Heart right ventricle (tissue), 16 donors: ENCODE data around the gene AXIN1. TPM values are rescaled to one million over a fixed set of nuclear protein-coding genes. Genes with fewer than 3 reads are reported as not detected.

Experiments used
- ATAC-seq, 8 donors: fragments of 200-7000 bp; cut with Tn5 transposase; one replicate each; pipeline ENCODE4 v1.9.1; 2020; ENCODE audit warnings: mild to moderate bottlenecking in 8 of 8, moderate library complexity in 8 of 8, moderate number of reproducible peaks in 1 of 8
- DNase-seq, 2 donors: peaks; one replicate each; pipeline ENCODE4 v3.0.0-alpha.2; 2020
- H3K27ac ChIP-seq, 10 donors: fragments of 200-600 bp; sonication (generic) in 2 of 10; one replicate each; pipeline versions ENCODE4 v1.5.0 to v1.8.0; 2020 to 2022; ENCODE audit warnings: mild to moderate bottlenecking in 3 of 10
- H3K27me3 ChIP-seq, 7 donors: fragments of 200-600 bp; one replicate each; pipeline ENCODE4 v1.8.0; 2021 to 2022; ENCODE audit warnings: mild to moderate bottlenecking in 2 of 7
- H3K36me3 ChIP-seq, 9 donors: fragments of 200-600 bp; sonication (generic) in 1 of 9; one replicate each; pipeline versions ENCODE4 v1.5.0 to v1.8.0; 2020 to 2022; ENCODE audit warnings: mild to moderate bottlenecking in 2 of 9
- H3K4me1 ChIP-seq, 9 donors: fragments of 200-600 bp; sonication (generic) in 1 of 9; one replicate each; pipeline versions ENCODE4 v1.5.0 to v1.8.0; 2020 to 2022; ENCODE audit warnings: mild to moderate bottlenecking in 4 of 9
- H3K4me3 ChIP-seq, 10 donors: fragments of 200-600 bp; sonication (generic) in 2 of 10; one replicate each; pipeline versions ENCODE4 v1.5.0 to v1.8.0; 2020 to 2022; ENCODE audit warnings: mild to moderate bottlenecking in 7 of 10, moderate library complexity in 2 of 10
- H3K9me3 ChIP-seq, 11 donors: fragments of 200-600 bp in 10 of 11; sonication (generic) in 2 of 11; one replicate each; pipeline versions ENCODE4 v1.5.0 to v1.8.0; 2013 to 2022; ENCODE audit warnings: mild to moderate bottlenecking in 2 of 11, control low read depth in 1 of 11, moderate library complexity in 1 of 11
- CTCF ChIP-seq, 9 donors: fragments of 200-600 bp; sonication (generic) in 2 of 9; IDR thresholded peaks; one replicate each; pipeline versions ENCODE4 v1.5.0 to v1.8.0; 2021 to 2022; ENCODE audit warnings: antibody characterized with exemption in 9 of 9, mild to moderate bottlenecking in 5 of 9, moderate library complexity in 1 of 9
- WGBS, 2 donors: extraction: QIAGEN DNeasy Blood & Tissue Kit; methylation state at CpG; one replicate each; pipeline ENCODE4 v1.1.7; 2013; ENCODE audit warnings: inconsistent platforms in 1 of 2; 5-methylcytosine and 5-hydroxymethylcytosine counted together
- intact Hi-C, 10 donors: fragments of 100-400 bp; cut with DNase I; formaldehyde crosslinking; loops; one replicate each; pipeline versions ENCODE4 v1.11.1 to v1.14.2; 2022
- polyA plus RNA-seq, 2 donors: library from polyadenylated mRNA; stranded (reverse); fragments of 200-250 nt; gene quantifications; one replicate each; pipeline ENCODE4 v1.2.3, GENCODE V29; 2013
- total RNA-seq, 10 donors: library from RNA; stranded (reverse); fragmentation: NEBNext Ultra II Directional in 3 of 10; extraction: Animal tissue kit (Norgen Biotek cat#: 25700) in 3 of 10; gene quantifications; one replicate each; pipeline versions ENCODE4 v1.2.1 to v1.2.4, GENCODE V29; 2021 to 2023
- donor health status: Arrhythmogenic right ventricular cardiomyopathy.
- donor health status: ischemic (EF 13 %, LVEDD 7.1; RV severe dilation, severe dysfunction).
- donor health status: healthy with polysubstance abuse.
- donor health status: DM: no; HTN: yes; CAD: no.
- donor health status: DM: no; HTN: no; CAD: no.
- donor health status: ischemic (EF 25% LVEDD 6.9; RV normal size, moderate dysfunction).
- donor health status: ischemic (EF 25% LVEDD 5.7; RV mildly dilated, moderate dysfunction).
- donor health status: healthy.
- donor health status: DM: yes; HTN: yes; CAD: no.
- donor health status: Ischemic cardiomyopathy.
- donor health status: ischemic (EF 35%, LVEDD 5.7; RV mildly dilated, moderate dysfunction).
- donor health status: nonischemic (EF 11% LVEDD 7.7; RV severe dilation, severe dysfunction).
- donor health status: DM: yes; HTN: yes; CAD: no.
- donor health status: PGD.
- donor health status: ischemic (EF 29% LVEDD 5.4; RV normal size, mild dysfunction).
- donor health status: nonischemic (EF 23%, LVEDD 6.1; RV moderate dilation, normal function).

Gene AXIN1
- total and polyA plus RNA-seq, 12 donors, result 7.7 to 16.1 (median 9.5) TPM

- Histone ChIP-seq H3K4me3 (no peak overlapping the region), H3K36me3 (peaks cover 0 to 11% (median 0%) of the 10 kb centered on the region in 9 donors), H3K27ac (peak overlapping the region in 6 of 10 donors; percentile 20 to 65 (median 45)), H3K27me3 (no peaks in the 10 kb centered on the region), H3K9me3 (no peaks in the 10 kb centered on the region), H3K4me1 (peaks cover 3 to 52% (median 32%) of the 10 kb centered on the region in 9 donors)
- TF ChIP-seq CTCF (IDR thresholded peaks at IDR 0.05), result no peak
- peak in 1 of 8 donors; percentile 54 for ATAC-seq
- DNase-seq, result no peak
- intact Hi-C loops, result loop anchor here in 1 of 10 donors (5.0 kb wide), 1 partner anchor 109 kb away; the partner anchor contains the start of gene AXIN1
- 67 to 79% methylated on average over 4 of the region's 4 CpGs for WGBS, 2 donors
These were observed 109.2 kb downstream of the AXIN1 start for GRCh38 chr16:243348-243747.

GRCh38 chr16:242281-242680 is 110.2 kb downstream of the AXIN1 start:
- H3K36me3 ChIP-seq, result peaks cover 0 to 11% (median 0%) of the 10 kb centered on the region in 9 donors
- H3K27ac ChIP-seq, result peak overlapping the region in 9 of 10 donors; percentile 12 to 78 (median 47)
- no peaks in the 10 kb centered on the region for H3K27me3 ChIP-seq
- no peak for DNase-seq
- 84 to 91% methylated on average over 10 of the region's 10 CpGs for WGBS, 2 donors
- TF ChIP-seq CTCF (IDR thresholded peaks at IDR 0.05), result no peak
- intact Hi-C loops, result loop anchor here in 1 of 10 donors (5.0 kb wide), 1 partner anchor 110 kb away; the partner anchor contains the start of gene AXIN1
- peaks cover 3 to 52% (median 32%) of the 10 kb centered on the region in 9 donors for H3K4me1 ChIP-seq
- no peaks in the 10 kb centered on the region for H3K9me3 ChIP-seq
- no peak overlapping the region for H3K4me3 ChIP-seq
- ATAC-seq, result no peak

GRCh38 chr16:240559-240958 is 112.0 kb downstream of the AXIN1 start:
- H3K27ac ChIP-seq, result peak overlapping the region in 7 of 10 donors; percentile 6 to 78 (median 56)
- ATAC-seq, result no peak
- peaks cover 3 to 60% (median 38%) of the 10 kb centered on the region in 9 donors for H3K4me1 ChIP-seq
- no peak for TF ChIP-seq CTCF (IDR thresholded peaks at IDR 0.05)
- 92 to 95% methylated on average over 8 of the region's 8 CpGs for WGBS, 2 donors
- no peak overlapping the region for H3K4me3 ChIP-seq
- peaks cover 0 to 11% (median 0%) of the 10 kb centered on the region in 9 donors for H3K36me3 ChIP-seq
- H3K27me3 ChIP-seq, result no peaks in the 10 kb centered on the region
- DNase-seq, result no peak
- intact Hi-C loops, result loop anchor here in 1 of 10 donors (5.0 kb wide), 1 partner anchor 112 kb away; the partner anchor contains the start of gene AXIN1
- no peaks in the 10 kb centered on the region for H3K9me3 ChIP-seq

GRCh38 chr16:239948-240277 is 112.6 kb downstream of the AXIN1 start:
- DNase-seq, result no peak
- peaks cover 3 to 65% (median 42%) of the 10 kb centered on the region in 9 donors for H3K4me1 ChIP-seq

More at GRCh38 chr16:239948-240277, 112.6 kb downstream of the AXIN1 start:
- intact Hi-C loops, result loop anchor here in 3 of 10 donors (5.0 to 10.0 kb wide), 2 partner anchors 112 to 115 kb away; partner anchors contain the start of gene AXIN1 (in 3 of the 3)
- no peak for TF ChIP-seq CTCF (IDR thresholded peaks at IDR 0.05)
- Histone ChIP-seq H3K4me3 (no peak overlapping the region), H3K27ac (peak overlapping the region in 8 of 10 donors; percentile 17 to 78 (median 48)), H3K36me3 (peaks cover 0 to 11% (median 0%) of the 10 kb centered on the region in 9 donors), H3K27me3 (no peaks in the 10 kb centered on the region), H3K9me3 (no peaks in the 10 kb centered on the region)
- peak in 1 of 8 donors; percentile 27 for ATAC-seq
- WGBS, 2 donors, result 67 to 74% methylated on average over 3 of the region's 3 CpGs

Other genes with a start within 250 kb of the AXIN1 start
- gene NPRL3, start 214.1 kb downstream of the AXIN1 start, total RNA-seq, result 10 to 100 TPM; 19.0 to 28.8 (median 22.3) TPM
- gene NPRL3, start 214.1 kb downstream of the AXIN1 start, polyA plus RNA-seq, result 10 to 100 TPM; 16.2 to 19.6 TPM
- gene HBZ, start 200.1 kb downstream of the AXIN1 start, total RNA-seq, result not detected
- under 1 TPM in 1 of 2 donors, not detected in 1; 0.14 TPM for gene HBZ, start 200.1 kb downstream of the AXIN1 start, polyA plus RNA-seq
- gene HBM, start 186.7 kb downstream of the AXIN1 start, total RNA-seq, result under 1 TPM in 2 of 10 donors, not detected in 8; 0.56 to 0.61 TPM
- not detected for gene HBM, start 186.7 kb downstream of the AXIN1 start, polyA plus RNA-seq
- gene HBA2, start 179.8 kb downstream of the AXIN1 start, total RNA-seq, result 1,000 to 10,000 TPM in 1 of 10 donors, 100 to 1,000 TPM in 5, 10 to 100 TPM in 4; 78.7 to 1,146 (median 107) TPM
- 10 to 100 TPM in 1 of 2 donors, 1 to 10 TPM in 1; 2.9 to 84.6 TPM for gene HBA2, start 179.8 kb downstream of the AXIN1 start, polyA plus RNA-seq
- 1,000 to 10,000 TPM in 1 of 10 donors, 100 to 1,000 TPM in 9; 114 to 1,150 (median 192) TPM for gene HBA1, start 176.0 kb downstream of the AXIN1 start, total RNA-seq
- 10 to 100 TPM in 1 of 2 donors, 1 to 10 TPM in 1; 2.1 to 27.1 TPM for gene HBA1, start 176.0 kb downstream of the AXIN1 start, polyA plus RNA-seq
- gene HBQ1, start 172.3 kb downstream of the AXIN1 start, total RNA-seq, result not detected
- gene HBQ1, start 172.3 kb downstream of the AXIN1 start, polyA plus RNA-seq, result under 1 TPM in 1 of 2 donors, not detected in 1; 0.09 TPM
- gene LUC7L, start 123.3 kb downstream of the AXIN1 start, total RNA-seq, result 10 to 100 TPM; 14.4 to 29.7 (median 20.4) TPM
- gene LUC7L, start 123.3 kb downstream of the AXIN1 start, polyA plus RNA-seq, result 100 to 1,000 TPM in 1 of 2 donors, 10 to 100 TPM in 1; 21.3 to 139 TPM
- 100 to 1,000 TPM; 114 to 200 (median 161) TPM for gene FAM234A, start 117.9 kb downstream of the AXIN1 start, total RNA-seq
- 10 to 100 TPM; 70.5 to 97.9 TPM for gene FAM234A, start 117.9 kb downstream of the AXIN1 start, polyA plus RNA-seq
- 10 to 100 TPM in 6 of 10 donors, 1 to 10 TPM in 4; 7.5 to 18.2 (median 12.5) TPM for gene RGS11, start 76.8 kb downstream of the AXIN1 start, total RNA-seq
- gene RGS11, start 76.8 kb downstream of the AXIN1 start, polyA plus RNA-seq, result 10 to 100 TPM in 1 of 2 donors, 1 to 10 TPM in 1; 1.9 to 36.4 TPM
- gene ARHGDIG, start 72.1 kb downstream of the AXIN1 start, total RNA-seq, result 10 to 100 TPM in 4 of 10 donors, 1 to 10 TPM in 6; 4.8 to 16.9 (median 9.1) TPM
- gene ARHGDIG, start 72.1 kb downstream of the AXIN1 start, polyA plus RNA-seq, result 10 to 100 TPM in 1 of 2 donors, under 1 TPM in 1; 0.17 to 10.7 TPM
- gene PDIA2, start 69.6 kb downstream of the AXIN1 start, total RNA-seq, result 10 to 100 TPM in 1 of 10 donors, 1 to 10 TPM in 8, under 1 TPM in 1; 0.55 to 14.0 (median 3.2) TPM
- gene PDIA2, start 69.6 kb downstream of the AXIN1 start, polyA plus RNA-seq, result 1 to 10 TPM in 1 of 2 donors, under 1 TPM in 1; 0.32 to 2.6 TPM
- 10 to 100 TPM; 64.9 to 78.6 (median 74.6) TPM for gene MRPL28, start 17.8 kb upstream of the AXIN1 start, total RNA-seq
- gene MRPL28, start 17.8 kb upstream of the AXIN1 start, polyA plus RNA-seq, result 100 to 1,000 TPM; 134 to 169 TPM
- gene PGAP6, start 29.3 kb upstream of the AXIN1 start, total RNA-seq, result 10 to 100 TPM; 27.1 to 57.3 (median 33.1) TPM
- gene PGAP6, start 29.3 kb upstream of the AXIN1 start, polyA plus RNA-seq, result 10 to 100 TPM; 27.8 to 45.3 TPM
- gene NME4, start 44.5 kb upstream of the AXIN1 start, total RNA-seq, result 10 to 100 TPM; 57.8 to 97.0 (median 75.4) TPM
- 10 to 100 TPM; 48.1 to 97.2 TPM for gene NME4, start 44.5 kb upstream of the AXIN1 start, polyA plus RNA-seq
- 10 to 100 TPM in 7 of 10 donors, 1 to 10 TPM in 3; 7.0 to 17.4 (median 11.6) TPM for gene DECR2, start 49.2 kb upstream of the AXIN1 start, total RNA-seq
- 10 to 100 TPM in 1 of 2 donors, 1 to 10 TPM in 1; 9.3 to 26.0 TPM for gene DECR2, start 49.2 kb upstream of the AXIN1 start, polyA plus RNA-seq
- 10 to 100 TPM; 16.6 to 40.3 (median 30.4) TPM for gene RAB11FIP3, start 72.9 kb upstream of the AXIN1 start, total RNA-seq
- gene RAB11FIP3, start 72.9 kb upstream of the AXIN1 start, polyA plus RNA-seq, result 10 to 100 TPM; 22.7 to 28.5 TPM
- gene CAPN15, start 175.0 kb upstream of the AXIN1 start, total RNA-seq, result 10 to 100 TPM; 11.1 to 23.4 (median 15.3) TPM
- gene CAPN15, start 175.0 kb upstream of the AXIN1 start, polyA plus RNA-seq, result 10 to 100 TPM; 19.2 to 39.5 TPM
- not detected for gene PRR35, start 207.7 kb upstream of the AXIN1 start, total RNA-seq
- gene PRR35, start 207.7 kb upstream of the AXIN1 start, polyA plus RNA-seq, result not detected
- gene NHLRC4, start 214.3 kb upstream of the AXIN1 start, total RNA-seq, result under 1 TPM in 8 of 10 donors, not detected in 2; 0.12 to 0.75 (median 0.47) TPM
- under 1 TPM; 0.51 to 0.59 TPM for gene NHLRC4, start 214.3 kb upstream of the AXIN1 start, polyA plus RNA-seq
- 10 to 100 TPM; 13.7 to 26.8 (median 19.2) TPM for gene PIGQ, start 217.2 kb upstream of the AXIN1 start, total RNA-seq
- gene PIGQ, start 217.2 kb upstream of the AXIN1 start, polyA plus RNA-seq, result 10 to 100 TPM; 35.3 to 43.7 TPM
- 10 to 100 TPM in 9 of 10 donors, 1 to 10 TPM in 1; 9.1 to 16.1 (median 12.1) TPM for gene RAB40C, start 237.3 kb upstream of the AXIN1 start, total RNA-seq
- gene RAB40C, start 237.3 kb upstream of the AXIN1 start, polyA plus RNA-seq, result 10 to 100 TPM; 19.4 to 32.0 TPM